ENCODE data around the gene ARL3.

DNA sequence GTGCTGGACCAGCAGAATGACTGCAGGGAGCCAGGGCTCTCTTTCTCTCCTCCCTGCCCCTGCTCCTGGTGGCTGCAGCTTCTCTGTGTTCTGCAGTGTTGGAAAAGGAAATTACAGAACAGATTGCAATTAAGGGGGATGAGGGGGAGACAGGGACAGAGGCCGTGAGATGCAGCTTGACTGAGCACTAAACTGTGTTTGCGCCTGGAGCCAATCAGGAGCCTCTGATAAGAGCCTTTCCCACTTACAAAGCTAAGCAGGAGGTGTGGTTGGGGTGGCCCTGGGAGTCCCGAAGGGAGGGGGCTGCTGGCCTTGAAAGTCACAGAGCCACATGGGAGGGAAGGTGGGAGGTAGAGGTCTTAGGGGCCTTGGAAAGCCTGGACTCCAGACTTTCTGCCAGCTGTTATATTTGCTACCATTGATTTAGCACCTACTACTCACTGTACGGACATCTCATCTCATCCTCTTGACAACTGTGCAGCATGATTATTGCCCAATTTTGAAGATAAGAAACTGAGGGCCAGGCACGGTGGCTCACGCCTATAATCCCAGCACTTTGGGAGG is 43.2 kb downstream of the ARL3 start:
- TF ChIP-seq, protein P1, sequence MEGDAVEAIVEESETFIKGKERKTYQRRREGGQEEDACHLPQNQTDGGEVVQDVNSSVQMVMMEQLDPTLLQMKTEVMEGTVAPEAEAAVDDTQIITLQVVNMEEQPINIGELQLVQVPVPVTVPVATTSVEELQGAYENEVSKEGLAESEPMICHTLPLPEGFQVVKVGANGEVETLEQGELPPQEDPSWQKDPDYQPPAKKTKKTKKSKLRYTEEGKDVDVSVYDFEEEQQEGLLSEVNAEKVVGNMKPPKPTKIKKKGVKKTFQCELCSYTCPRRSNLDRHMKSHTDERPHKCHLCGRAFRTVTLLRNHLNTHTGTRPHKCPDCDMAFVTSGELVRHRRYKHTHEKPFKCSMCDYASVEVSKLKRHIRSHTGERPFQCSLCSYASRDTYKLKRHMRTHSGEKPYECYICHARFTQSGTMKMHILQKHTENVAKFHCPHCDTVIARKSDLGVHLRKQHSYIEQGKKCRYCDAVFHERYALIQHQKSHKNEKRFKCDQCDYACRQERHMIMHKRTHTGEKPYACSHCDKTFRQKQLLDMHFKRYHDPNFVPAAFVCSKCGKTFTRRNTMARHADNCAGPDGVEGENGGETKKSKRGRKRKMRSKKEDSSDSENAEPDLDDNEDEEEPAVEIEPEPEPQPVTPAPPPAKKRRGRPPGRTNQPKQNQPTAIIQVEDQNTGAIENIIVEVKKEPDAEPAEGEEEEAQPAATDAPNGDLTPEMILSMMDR (IDR thresholded peaks at IDR 0.05), result no peak
- no peak for TF ChIP-seq POLR2A (IDR thresholded peaks at IDR 0.05)

All from Peyer's patch (tissue), 4 donors.